SHP77 (cell line): ENCODE results near the gene SMARCA2.
A peak's percentile ranks its signal among the peaks of the same experiment; 100 is the strongest.

Experiments
- DNase-seq, 2 experiments: peaks; one replicate each; lab custom pipeline; 2025; lab: John Stamatoyannopoulos, UW

The SMARCA2 gene

DNA sequence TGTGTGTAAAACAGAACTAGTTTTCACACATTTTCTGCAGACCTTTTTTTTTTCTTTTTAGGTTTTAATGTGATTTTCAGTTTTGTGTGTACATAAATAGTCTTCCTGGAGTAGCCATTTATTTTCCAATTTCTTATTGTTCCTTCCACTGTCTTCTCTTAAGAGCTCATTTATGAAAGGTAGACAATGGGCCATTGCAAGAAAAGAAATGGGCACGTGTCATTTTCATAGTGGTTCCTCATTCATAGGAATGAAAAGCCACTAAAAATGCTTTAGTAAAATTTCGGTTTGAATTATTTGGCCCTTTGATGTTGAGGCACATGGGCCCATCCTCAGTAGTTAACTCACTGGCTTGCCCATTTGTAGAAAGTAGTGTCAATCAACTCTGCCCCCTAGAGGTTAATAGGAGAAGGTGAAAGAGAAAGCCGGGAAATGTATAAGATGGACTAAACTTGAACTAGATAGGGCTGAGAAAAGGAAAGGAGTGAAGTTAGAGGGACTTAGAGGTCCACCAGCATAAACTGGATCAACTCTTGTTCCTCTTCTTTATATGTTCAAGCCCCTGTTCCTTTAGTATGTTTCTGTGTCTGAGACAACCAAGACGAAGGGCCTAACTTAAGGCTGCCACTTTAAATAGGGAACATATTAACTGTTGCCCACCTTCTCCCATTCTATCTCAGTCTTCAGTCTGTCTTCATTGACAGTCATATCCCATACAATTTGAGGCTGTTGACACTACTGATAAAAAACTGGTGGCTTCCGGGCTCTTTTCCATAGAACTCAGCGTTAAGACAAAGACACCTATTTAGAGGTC is 72.6 kb downstream of the SMARCA2 start:
- peak in 1 of 2 experiments; percentile 3 for DNase-seq

GRCh38 chr9:2093920-2094597 is 78.9 kb downstream of the SMARCA2 start:
- DNase-seq = no peak

DNA sequence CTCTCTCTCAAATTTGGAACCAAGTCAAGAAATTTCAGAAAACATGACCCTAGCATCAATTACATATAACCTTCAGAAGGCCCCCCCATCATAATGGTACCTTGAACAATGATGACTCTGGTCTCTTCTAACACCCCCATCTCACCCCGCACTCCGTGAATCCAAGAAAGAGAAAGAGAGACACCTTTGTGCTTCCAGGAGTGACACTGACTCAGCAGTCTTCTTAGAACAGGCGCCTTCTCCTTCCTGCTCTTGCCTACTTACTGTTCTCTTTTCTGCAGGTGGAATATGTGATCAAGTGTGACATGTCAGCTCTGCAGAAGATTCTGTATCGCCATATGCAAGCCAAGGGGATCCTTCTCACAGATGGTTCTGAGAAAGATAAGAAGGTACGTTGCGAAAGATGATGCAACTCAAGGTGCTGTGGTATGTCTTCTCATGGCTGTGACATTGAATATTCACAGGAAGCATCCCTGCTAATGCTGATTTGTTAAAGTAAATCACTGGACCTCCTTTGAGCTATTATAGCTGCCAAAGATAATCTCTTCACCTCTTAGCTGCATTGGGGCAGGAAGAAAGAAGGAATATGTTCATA is 81.3 kb downstream of the SMARCA2 start:
- DNase-seq = no peak

GRCh38 chr9:2106666-2107065 is 91.5 kb downstream of the SMARCA2 start:
- no peak for DNase-seq

GRCh38 chr9:2107906-2108451 is 92.8 kb downstream of the SMARCA2 start:
- no peak for DNase-seq

GRCh38 chr9:2109069-2109650 is 94.0 kb downstream of the SMARCA2 start:
- DNase-seq = no peak

DNA sequence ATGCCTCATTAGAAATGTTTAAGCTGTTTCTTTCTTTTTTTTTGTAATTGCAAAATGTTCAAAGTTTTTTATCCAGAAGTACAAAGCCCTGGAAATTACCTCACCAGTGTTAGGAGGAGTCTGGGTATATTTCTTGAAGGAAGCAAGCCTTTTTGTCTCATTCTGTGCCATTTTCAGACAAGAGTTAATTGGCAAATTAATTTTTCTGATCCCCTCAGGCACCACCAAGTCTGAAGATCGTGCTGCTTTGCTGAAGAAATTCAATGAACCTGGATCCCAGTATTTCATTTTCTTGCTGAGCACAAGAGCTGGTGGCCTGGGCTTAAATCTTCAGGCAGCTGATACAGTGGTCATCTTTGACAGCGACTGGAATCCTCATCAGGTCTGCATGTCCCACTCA is 94.9 kb downstream of the SMARCA2 start:
- DNase-seq = no peak

DNA sequence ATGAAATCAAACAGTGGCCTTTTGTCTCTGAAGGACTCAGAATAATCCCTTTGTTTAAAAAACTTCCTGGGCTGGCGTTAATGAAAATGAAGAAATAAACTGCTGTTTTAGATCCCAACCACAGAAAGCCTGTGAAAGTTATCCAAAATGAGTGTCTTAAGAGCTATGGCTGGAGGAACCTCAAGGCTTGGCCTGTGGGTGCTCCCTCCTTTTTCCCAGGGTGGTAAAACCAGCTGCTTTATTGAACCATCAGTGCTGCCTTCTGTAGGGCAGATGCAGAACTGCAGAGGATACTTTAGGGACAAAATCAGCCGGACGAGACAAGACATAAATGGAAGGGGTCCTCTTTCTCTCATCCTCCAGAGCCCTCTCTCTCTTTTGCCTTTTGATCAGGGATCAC is 100.9 kb downstream of the SMARCA2 start:
- peak in 1 of 2 experiments; percentile 0 for DNase-seq

DNA sequence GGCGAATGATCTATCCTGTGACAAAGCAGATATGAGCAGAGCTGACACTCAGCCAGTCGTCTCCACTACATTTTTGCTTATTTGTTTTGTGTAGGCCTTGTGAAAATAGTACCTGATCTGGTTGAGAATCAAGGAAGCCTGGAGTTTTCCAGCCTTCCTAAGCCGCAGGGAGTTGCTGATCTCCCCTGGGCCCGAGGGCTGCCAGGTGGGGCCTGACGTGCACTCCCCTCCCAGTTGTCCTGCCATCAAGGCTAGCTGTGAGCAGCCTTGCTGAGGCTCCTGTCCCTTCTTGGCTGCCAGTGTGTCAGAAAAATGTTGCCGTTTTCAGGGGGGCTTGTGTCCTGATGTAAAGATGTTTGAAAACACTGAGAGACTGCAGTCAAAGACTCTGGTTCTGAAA is 102.4 kb downstream of the SMARCA2 start:
- DNase-seq = no peak

DNA sequence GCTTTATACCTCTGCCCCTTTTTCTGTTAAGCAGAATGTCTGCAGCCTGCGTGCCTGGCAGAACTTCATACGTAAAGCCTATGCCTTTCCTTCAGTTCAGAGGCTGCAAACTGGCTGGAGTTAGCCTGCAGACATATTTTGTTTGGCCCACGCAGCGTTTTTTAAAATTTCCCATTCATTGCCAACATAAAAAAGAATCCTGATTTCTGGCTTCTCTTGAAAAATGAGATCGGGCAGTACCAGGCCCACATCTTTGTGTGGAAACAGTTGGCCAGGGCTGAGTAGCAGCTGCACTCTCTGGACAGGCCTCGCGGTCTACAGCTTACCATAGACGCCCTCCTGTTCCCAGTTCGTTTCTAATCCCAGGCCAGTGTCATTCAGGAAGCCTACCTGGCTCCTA is 104.4 kb downstream of the SMARCA2 start:
- no peak for DNase-seq

DNA sequence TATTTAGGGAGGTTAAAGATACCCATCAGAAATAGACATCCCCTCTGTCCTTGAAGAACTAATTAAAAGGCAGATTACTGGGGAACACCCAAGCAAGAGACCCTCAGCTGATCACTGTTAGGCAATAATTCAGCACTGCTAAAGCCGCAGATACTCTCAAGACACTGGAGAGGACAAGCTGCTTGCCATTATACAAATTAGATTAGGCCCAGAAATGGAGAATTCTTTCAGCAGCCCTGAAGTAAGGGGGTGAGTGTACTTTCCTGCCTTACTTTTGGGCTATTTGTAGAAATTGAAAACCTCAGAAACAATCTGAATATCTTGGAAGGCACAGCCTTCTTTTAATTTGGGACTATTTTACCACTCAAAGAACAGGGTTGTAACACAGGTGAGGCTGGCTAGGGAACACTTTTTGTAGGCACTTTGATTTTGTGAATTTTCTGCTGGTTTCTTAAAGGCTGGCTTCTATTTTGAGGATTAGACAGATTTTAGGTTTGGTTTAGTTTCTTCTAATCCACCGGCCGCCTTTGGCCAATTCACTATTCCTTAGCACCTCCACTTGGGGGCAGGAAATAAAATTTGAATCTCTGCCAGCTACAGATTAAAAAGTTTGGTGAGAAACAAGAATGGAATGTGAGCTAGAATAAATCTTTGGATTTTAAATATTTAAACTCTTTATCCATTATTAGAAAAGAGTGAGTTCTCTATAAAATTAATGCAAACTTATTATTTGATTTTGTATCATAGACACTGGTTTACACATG is 106.0 kb downstream of the SMARCA2 start:
- no peak for DNase-seq

GRCh38 chr9:2122299-2122698 is 107.2 kb downstream of the SMARCA2 start:
- no peak for DNase-seq

- DNase-seq = no peak
Measured at GRCh38 chr9:2125906-2126305, 110.8 kb downstream of the SMARCA2 start.

DNA sequence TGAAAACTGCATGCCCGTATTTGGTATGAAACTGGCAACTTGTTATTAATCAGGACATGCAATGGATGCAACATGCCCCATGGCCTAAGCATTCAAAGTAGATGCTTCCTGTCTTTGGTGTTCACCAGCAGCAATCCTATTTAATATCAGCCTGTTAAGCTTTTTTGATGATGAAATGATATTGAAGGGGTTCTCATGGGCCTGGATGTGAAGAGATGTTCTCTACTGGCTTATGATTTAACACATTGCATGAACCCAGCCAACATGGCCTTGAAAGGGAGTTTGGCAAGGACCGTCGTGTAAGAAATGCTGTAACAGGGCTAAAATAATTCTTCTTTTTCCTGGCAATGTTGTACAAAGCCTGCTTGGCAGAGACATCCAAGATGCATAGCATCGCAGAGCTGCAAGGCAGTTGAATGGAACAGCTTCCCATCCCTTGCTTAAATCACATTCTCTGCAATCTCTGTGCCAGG is 111.2 kb downstream of the SMARCA2 start:
- no peak for DNase-seq

DNA sequence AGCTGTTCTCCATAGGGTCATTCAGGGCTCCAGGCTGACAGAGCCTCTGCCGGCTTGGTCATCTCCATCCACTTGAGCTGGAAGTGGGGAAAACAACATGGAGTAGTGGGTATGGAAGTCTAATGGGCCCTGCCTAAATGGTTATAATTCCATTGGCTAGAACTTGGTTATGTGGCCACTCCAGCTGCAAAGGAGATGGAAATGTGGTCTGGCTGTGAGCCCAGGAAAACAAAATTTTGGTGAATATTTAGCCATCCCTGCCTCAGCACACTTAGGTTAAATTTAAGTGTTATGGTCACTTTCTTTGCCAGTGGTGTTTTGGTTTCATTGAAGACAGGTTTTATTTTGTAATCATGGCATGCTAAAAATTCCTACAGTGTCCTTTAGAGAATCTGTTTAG is 112.3 kb downstream of the SMARCA2 start:
- no peak for DNase-seq

DNA sequence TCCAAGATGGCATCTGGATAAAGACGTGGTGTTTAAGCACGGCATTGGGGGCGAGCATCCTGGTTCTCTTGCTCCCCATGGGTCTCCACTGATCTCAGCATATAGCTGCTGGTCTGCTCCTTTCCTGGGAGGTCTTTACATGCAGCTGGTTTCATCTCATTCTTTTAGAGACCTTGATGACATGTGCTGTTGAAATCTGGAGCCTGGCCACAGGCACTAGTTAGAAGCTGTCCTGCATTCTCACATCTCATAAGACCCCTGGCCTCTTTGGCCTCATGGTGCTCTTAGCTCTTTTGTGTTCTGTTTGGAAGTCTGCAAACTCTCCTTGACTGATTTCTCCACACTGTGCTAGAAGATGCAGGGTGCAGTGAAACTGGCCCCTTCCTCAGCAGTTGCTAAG is 113.0 kb downstream of the SMARCA2 start:
- DNase-seq = no peak

GRCh38 chr9:2128618-2129017 is 113.5 kb downstream of the SMARCA2 start:
- no peak for DNase-seq

DNA sequence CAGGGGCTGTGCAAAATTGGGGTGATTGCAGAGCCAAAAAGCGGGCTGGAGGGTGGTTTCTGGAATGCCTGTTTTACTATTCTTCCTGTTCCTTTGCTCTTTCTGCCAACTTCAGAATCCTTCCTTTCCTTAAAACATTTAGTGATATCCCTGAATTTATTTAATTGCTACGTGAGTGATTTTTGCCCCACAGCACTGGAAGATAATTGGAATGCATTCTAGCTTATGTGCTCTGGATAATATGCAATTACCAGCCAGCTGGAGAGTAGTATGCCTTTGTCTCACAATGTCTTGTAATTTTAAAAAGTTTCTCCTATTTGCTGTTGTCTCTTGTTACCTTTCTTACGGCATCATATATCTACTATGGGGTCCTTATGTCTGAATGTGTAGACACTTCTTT is 115.8 kb downstream of the SMARCA2 start:
- no peak for DNase-seq

- peak in 1 of 2 experiments; percentile 1 for DNase-seq
Measured at GRCh38 chr9:2132484-2133082, 117.4 kb downstream of the SMARCA2 start.

DNA sequence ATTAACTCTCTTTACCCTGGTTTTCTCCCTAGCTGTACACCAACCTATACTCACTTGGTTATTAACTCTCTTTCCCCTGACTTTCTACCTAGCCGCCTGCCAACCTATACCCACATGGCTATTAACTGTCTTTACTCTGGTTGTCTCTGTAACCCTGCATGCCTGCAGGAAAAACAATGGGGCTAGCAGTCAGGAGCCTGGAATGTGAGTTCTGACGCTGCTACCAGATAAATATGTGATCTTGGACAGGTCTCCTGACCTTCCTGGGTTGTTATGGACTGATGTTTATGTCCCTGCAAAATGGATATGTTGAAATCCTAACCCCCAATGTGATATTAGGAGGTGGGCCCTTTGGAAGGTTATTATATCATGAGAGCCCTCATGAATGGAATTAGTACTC is 119.2 kb downstream of the SMARCA2 start:
- DNase-seq = no peak

DNA sequence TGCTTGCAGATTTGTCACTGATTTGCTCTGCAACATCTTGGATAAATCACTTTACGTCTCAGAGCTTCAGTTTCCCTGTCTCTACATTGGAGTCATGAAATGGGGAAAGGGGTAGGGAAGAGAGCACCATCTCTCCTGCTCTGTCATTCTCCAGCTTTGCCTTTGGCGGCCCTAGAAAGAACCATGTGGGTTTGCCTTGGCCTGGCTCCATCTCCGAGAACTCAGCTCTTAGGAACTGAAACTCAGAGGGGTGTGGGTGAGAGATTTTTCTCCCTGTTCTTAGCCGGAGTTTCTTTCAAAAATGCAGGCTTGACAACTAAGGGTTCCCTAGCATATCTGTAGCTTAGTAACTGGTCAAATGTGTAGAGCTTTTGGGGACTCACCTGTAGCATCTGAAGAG is 123.5 kb downstream of the SMARCA2 start:
- no peak for DNase-seq
